GM12878 (cell line): ENCODE measurements around the gene HMG20B. TPM values are rescaled to one million over a fixed set of nuclear protein-coding genes. Genes with fewer than 3 reads are reported as not detected.

Experiments used
- BHLHE40 ChIP-seq, 2 experiments: fragments of 450-650 bp in 1 of 2; IDR thresholded peaks; 2 replicates each; pipeline ENCODE4 v1.6.1; 2011 to 2017; ENCODE audit warnings: low read depth in 2 of 2, borderline replicate concordance in 1 of 2, improper control_type of control experiment in 1 of 2, low read length in 1 of 2, mild to moderate bottlenecking in 1 of 2
- BRCA1 ChIP-seq: IDR thresholded peaks from 2 replicates; pipeline ENCODE4 v1.6.1; 2011; ENCODE audit warnings: low read depth, low read length, improper control_type of control experiment
- CHD1 ChIP-seq: IDR thresholded peaks from 2 replicates; pipeline ENCODE4 v1.6.1; 2012; ENCODE audit warnings: low read depth, low read length, improper control_type of control experiment
- EED ChIP-seq: sonication (generic); IDR thresholded peaks from 2 replicates; pipeline ENCODE4 v1.6.1; 2016; ENCODE audit warnings: antibody characterized with exemption, low read depth
- ETV6 ChIP-seq, 2 experiments: fragments of 450-650 bp in 1 of 2; IDR thresholded peaks in 1 of 2; conservative IDR thresholded peaks in 1 of 2; 2 replicates each; pipeline ENCODE4 v1.6.1; 2014; ENCODE audit warnings: antibody characterized with exemption in 1 of 2, borderline replicate concordance in 1 of 2, low read depth in 1 of 2, mild to moderate bottlenecking in 1 of 2, moderate library complexity in 1 of 2
- HSF1 ChIP-seq: fragments of 150-350 bp; IDR thresholded peaks from 2 replicates; pipeline ENCODE4 v1.6.1; 2014; ENCODE audit warnings: mild to moderate bottlenecking, low read depth, low read length
- KAT2A ChIP-seq: conservative IDR thresholded peaks from 2 replicates; pipeline ENCODE4 v1.6.1; 2011; ENCODE audit warnings: low read depth, low read length; ENCODE audit not compliant: control insufficient read depth
- LARP7 ChIP-seq: fragments of 450-650 bp; IDR thresholded peaks from 2 replicates; pipeline ENCODE4 v1.6.1; 2017; ENCODE audit warnings: mild to moderate bottlenecking
- NFXL1 ChIP-seq: fragments of 450-650 bp; IDR thresholded peaks from 2 replicates; pipeline ENCODE4 v1.6.1; 2017; ENCODE audit warnings: antibody characterized with exemption, mild to moderate bottlenecking, borderline replicate concordance
- NFYA ChIP-seq: IDR thresholded peaks from 2 replicates; pipeline ENCODE4 v1.6.1; 2011; ENCODE audit warnings: low read depth, mild to moderate bottlenecking, low read length, improper control_type of control experiment, borderline replicate concordance
- POLR2AphosphoS2 ChIP-seq: IDR thresholded peaks from 2 replicates; pipeline ENCODE4 v1.6.1; 2011; ENCODE audit warnings: low read depth, mild to moderate bottlenecking, low read length, improper control_type of control experiment, moderate library complexity
- POU2F2 ChIP-seq: IDR thresholded peaks from 3 replicates; pipeline ENCODE4 v1.6.1; 2011; ENCODE audit warnings: low read depth, mild to moderate bottlenecking, low read length, borderline replicate concordance
- TARDBP ChIP-seq: IDR thresholded peaks from 2 replicates; pipeline ENCODE4 v1.6.1; 2016; ENCODE audit warnings: borderline replicate concordance
- TCF12 ChIP-seq: IDR thresholded peaks from 2 replicates; pipeline ENCODE4 v1.6.1; 2011; ENCODE audit warnings: low read depth, mild to moderate bottlenecking, low read length
- ZBTB11 ChIP-seq: fragments of 450-650 bp; formaldehyde crosslinking; IDR thresholded peaks from 2 replicates; pipeline ENCODE4 v1.5.0; 2022; ENCODE audit warnings: mild to moderate bottlenecking, missing genetic modification characterization
- ZNF24 ChIP-seq: fragments of 450-650 bp; IDR thresholded peaks from 2 replicates; pipeline ENCODE4 v1.6.1; 2017; ENCODE audit warnings: antibody characterized with exemption, mild to moderate bottlenecking
- polyA plus RNA-seq, 11 experiments: library from polyadenylated mRNA; depleted of rRNA in 4 of 11; unstranded in 6 of 11; stranded (reverse) in 5 of 11; fragments of >200 nt; fragmentation: Nextera tagmentation in 4 of 11; fragmentation: Illumina TruSeq in 1 of 11; extraction: Ambion mirVana in 4 of 11; extraction: Trizol in 1 of 11; gene quantifications; 1 replicate in 1 of 11; 2 replicates in 10 of 11; pipeline versions ENCODE4 v1.2.1 to v1.2.3, GENCODE V29; 2011 to 2016; ENCODE audit warnings: inconsistent platforms in 2 of 11, missing spikeins in 2 of 11, low read depth in 1 of 11
- total RNA-seq, 4 experiments: library from RNA; depleted of rRNA in 3 of 4; stranded (reverse); fragments of >200 nt in 3 of 4; fragmentation: Illumina TruSeq in 1 of 4; extraction: Trizol in 1 of 4; gene quantifications; 2 replicates each; pipeline versions ENCODE4 v1.2.1 to v1.2.3, GENCODE V29; 2013 to 2021
- TF ChIP-seq, protein P1 (sequence below): IDR thresholded peaks from 2 replicates; pipeline ENCODE4 v1.6.1; 2011; ENCODE audit warnings: borderline replicate concordance, low read depth, mild to moderate bottlenecking, moderate library complexity, low read length; ENCODE audit not compliant: insufficient read depth, poor library complexity, severe bottlenecking
- TF ChIP-seq, protein P2 (sequence below): fragments of 450-650 bp; IDR thresholded peaks from 2 replicates; pipeline ENCODE4 v1.6.1; 2016; ENCODE audit warnings: mild to moderate bottlenecking
- TF ChIP-seq, protein P3 (sequence below): fragments of 450-650 bp; IDR thresholded peaks from 2 replicates; pipeline ENCODE4 v1.6.1; 2017; ENCODE audit warnings: low read depth, mild to moderate bottlenecking, moderate library complexity

HMG20B gene
- total and polyA plus RNA-seq, 10 of the 15 experiments (the other 5 are each of a cell fraction or from before 2014, with no cell fraction given): 0.37 to 92.7 (median 47.0) TPM

- TF ChIP-seq, protein P1, sequence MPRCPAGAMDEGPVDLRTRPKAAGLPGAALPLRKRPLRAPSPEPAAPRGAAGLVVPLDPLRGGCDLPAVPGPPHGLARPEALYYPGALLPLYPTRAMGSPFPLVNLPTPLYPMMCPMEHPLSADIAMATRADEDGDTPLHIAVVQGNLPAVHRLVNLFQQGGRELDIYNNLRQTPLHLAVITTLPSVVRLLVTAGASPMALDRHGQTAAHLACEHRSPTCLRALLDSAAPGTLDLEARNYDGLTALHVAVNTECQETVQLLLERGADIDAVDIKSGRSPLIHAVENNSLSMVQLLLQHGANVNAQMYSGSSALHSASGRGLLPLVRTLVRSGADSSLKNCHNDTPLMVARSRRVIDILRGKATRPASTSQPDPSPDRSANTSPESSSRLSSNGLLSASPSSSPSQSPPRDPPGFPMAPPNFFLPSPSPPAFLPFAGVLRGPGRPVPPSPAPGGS: no peak
- TF ChIP-seq TCF12: peak; percentile 37; the same call in 1 of the 2 replicates
- TF ChIP-seq ETV6 (conservative IDR thresholded peaks at IDR 0.05 in 1 of 2, IDR thresholded peaks at IDR 0.05 in 1 of 2; ENCODE audit: borderline replicate concordance in 1 of 2, low read depth in 1 of 2): no peak; a peak in 1 of 4 replicates
- TF ChIP-seq, protein P2, sequence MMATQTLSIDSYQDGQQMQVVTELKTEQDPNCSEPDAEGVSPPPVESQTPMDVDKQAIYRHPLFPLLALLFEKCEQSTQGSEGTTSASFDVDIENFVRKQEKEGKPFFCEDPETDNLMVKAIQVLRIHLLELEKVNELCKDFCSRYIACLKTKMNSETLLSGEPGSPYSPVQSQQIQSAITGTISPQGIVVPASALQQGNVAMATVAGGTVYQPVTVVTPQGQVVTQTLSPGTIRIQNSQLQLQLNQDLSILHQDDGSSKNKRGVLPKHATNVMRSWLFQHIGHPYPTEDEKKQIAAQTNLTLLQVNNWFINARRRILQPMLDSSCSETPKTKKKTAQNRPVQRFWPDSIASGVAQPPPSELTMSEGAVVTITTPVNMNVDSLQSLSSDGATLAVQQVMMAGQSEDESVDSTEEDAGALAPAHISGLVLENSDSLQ: peak; percentile 32; the same call in 1 of the 2 replicates
- TF ChIP-seq, protein P3, sequence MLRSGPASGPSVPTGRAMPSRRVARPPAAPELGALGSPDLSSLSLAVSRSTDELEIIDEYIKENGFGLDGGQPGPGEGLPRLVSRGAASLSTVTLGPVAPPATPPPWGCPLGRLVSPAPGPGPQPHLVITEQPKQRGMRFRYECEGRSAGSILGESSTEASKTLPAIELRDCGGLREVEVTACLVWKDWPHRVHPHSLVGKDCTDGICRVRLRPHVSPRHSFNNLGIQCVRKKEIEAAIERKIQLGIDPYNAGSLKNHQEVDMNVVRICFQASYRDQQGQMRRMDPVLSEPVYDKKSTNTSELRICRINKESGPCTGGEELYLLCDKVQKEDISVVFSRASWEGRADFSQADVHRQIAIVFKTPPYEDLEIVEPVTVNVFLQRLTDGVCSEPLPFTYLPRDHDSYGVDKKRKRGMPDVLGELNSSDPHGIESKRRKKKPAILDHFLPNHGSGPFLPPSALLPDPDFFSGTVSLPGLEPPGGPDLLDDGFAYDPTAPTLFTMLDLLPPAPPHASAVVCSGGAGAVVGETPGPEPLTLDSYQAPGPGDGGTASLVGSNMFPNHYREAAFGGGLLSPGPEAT: peak; percentile 100
- TF ChIP-seq CHD1: no peak
- TF ChIP-seq KAT2A: no peak
- no peak for TF ChIP-seq BRCA1
- TF ChIP-seq NFXL1: no peak
- TF ChIP-seq POU2F2: peak; percentile 71; the same call in 1 of the 3 replicates
- no peak for TF ChIP-seq NFYA
- no peak for TF ChIP-seq ZNF24
- no peak; the same call in 1 of the 2 replicates for TF ChIP-seq HSF1
- 0 out of 2 replicates have a peak, but pooled peaks have one; percentile 42 for TF ChIP-seq EED
- TF ChIP-seq ZBTB11 (CRISPR knock-in tag): no peak
- TF ChIP-seq TARDBP: 0 out of 2 replicates have a peak, but pooled peaks have one; percentile 64
- peak; percentile 92 for TF ChIP-seq POLR2AphosphoS2
- peak; percentile 3 to 48; a peak in 2 of 4 replicates for TF ChIP-seq BHLHE40 (IDR thresholded peaks at IDR 0.05; ENCODE audit: borderline replicate concordance in 1 of 2, low read depth in 2 of 2, low read length in 1 of 2)
- peak; percentile 92 for TF ChIP-seq LARP7
These were observed 54.0 kb downstream of the HMG20B start, which contains the start of gene CACTIN (continued) for GRCh38 chr19:3626473-3627350.
